ACHN (cell line): ENCODE data around the gene G0S2.
"Not testable (repeated sequence)": the region's sequence is repeated elsewhere in the genome, so short reads cannot be mapped to it uniquely, and the experiment has no call there.

Source experiments
- DNase-seq: peaks from one replicate; pipeline ENCODE4 v3.0.0-alpha.2; 2015
- in situ Hi-C: cut with HindIII; loops from 2 replicates; pipeline ENCODE4 v1.10.0; 2017; ENCODE audit warnings: low sequenced_read_pairs, low pct_ligation_motif_present, low pct_unique_long_range_greater_than_20kb

Gene G0S2

GRCh38 chr1:209672705-209673630 lies 2.2 kb upstream of the G0S2 start:
- no peak for DNase-seq
- in situ Hi-C loops, result no loop called here

GRCh38 chr1:209673631-209674417 lies 1.4 kb upstream of the G0S2 start:
- in situ Hi-C loops, result no loop called here

GRCh38 chr1:209675565-209676154 lies 448 bp downstream of the G0S2 start:
- in situ Hi-C loops, result loop anchor here (25.0 kb wide), 1 partner anchor 88 kb away; the partner anchor contains the start of gene CAMK1G
- DNase-seq, result no peak

More at GRCh38 chr1:209673631-209674417, 1.4 kb upstream of the G0S2 start:
- no peak for DNase-seq

GRCh38 chr1:209678981-209679539 lies 3.8 kb downstream of the G0S2 start:
- no peak for DNase-seq
- in situ Hi-C loops, result loop anchor here (25.0 kb wide), 1 partner anchor 92 kb away; the partner anchor contains the start of gene CAMK1G

GRCh38 chr1:209685821-209686220 lies 10.6 kb downstream of the G0S2 start:
- DNase-seq, result no peak
- in situ Hi-C loops, result loop anchor here (25.0 kb wide), 1 partner anchor 99 kb away; the partner anchor contains the start of gene CAMK1G

- in situ Hi-C loops, result loop anchor here (25.0 kb wide), 1 partner anchor 99 kb away; the partner anchor contains the start of gene CAMK1G
Measured at GRCh38 chr1:209686322-209686721, 11.1 kb downstream of the G0S2 start.

GRCh38 chr1:209688746-209689234 lies 13.6 kb downstream of the G0S2 start:
- in situ Hi-C loops, result loop anchor here (25.0 kb wide), 1 partner anchor 101 kb away; the partner anchor contains the start of gene CAMK1G
- no peak for DNase-seq

More at GRCh38 chr1:209686322-209686721, 11.1 kb downstream of the G0S2 start:
- DNase-seq, result no peak

GRCh38 chr1:209689477-209689876 lies 14.3 kb downstream of the G0S2 start:
- in situ Hi-C loops, result loop anchor here (25.0 kb wide), 1 partner anchor 102 kb away; the partner anchor contains the start of gene CAMK1G
- no peak for DNase-seq

- no peak for DNase-seq
- in situ Hi-C loops, result loop anchor here (25.0 kb wide), 1 partner anchor 104 kb away; the partner anchor contains the start of gene CAMK1G
Measured at GRCh38 chr1:209691237-209691636, 16.0 kb downstream of the G0S2 start.

GRCh38 chr1:209692296-209692695 lies 17.1 kb downstream of the G0S2 start:
- in situ Hi-C loops, result loop anchor here (25.0 kb wide), 1 partner anchor 105 kb away; the partner anchor contains the start of gene CAMK1G
- DNase-seq, result no peak

GRCh38 chr1:209692745-209693504 lies 17.7 kb downstream of the G0S2 start:
- peak; percentile 80 for DNase-seq
- in situ Hi-C loops, result loop anchor here (25.0 kb wide), 1 partner anchor 106 kb away; the partner anchor contains the start of gene CAMK1G

GRCh38 chr1:209696673-209697072 lies 21.5 kb downstream of the G0S2 start:
- no peak for DNase-seq
- in situ Hi-C loops, result loop anchor here (25.0 kb wide), 1 partner anchor 109 kb away; the partner anchor contains the start of gene CAMK1G

GRCh38 chr1:209697126-209697525 lies 21.9 kb downstream of the G0S2 start:
- no peak for DNase-seq
- in situ Hi-C loops, result loop anchor here (25.0 kb wide), 1 partner anchor 110 kb away; the partner anchor contains the start of gene CAMK1G

GRCh38 chr1:209700686-209701085 lies 25.5 kb downstream of the G0S2 start:
- DNase-seq, result not testable (repeated sequence)

GRCh38 chr1:209702832-209703231 lies 27.6 kb downstream of the G0S2 start:
- in situ Hi-C loops, result no loop called here
- no peak for DNase-seq

More at GRCh38 chr1:209700686-209701085, 25.5 kb downstream of the G0S2 start:
- in situ Hi-C loops, result not testable (repeated sequence)

- in situ Hi-C loops, result no loop called here
- DNase-seq, result no peak
Measured at GRCh38 chr1:209703834-209704504, 28.8 kb downstream of the G0S2 start.
